Measurements from ENCODE around the gene EPB41L1.
A peak's percentile ranks its signal among the peaks of the same experiment; 100 is the strongest.

DNA sequence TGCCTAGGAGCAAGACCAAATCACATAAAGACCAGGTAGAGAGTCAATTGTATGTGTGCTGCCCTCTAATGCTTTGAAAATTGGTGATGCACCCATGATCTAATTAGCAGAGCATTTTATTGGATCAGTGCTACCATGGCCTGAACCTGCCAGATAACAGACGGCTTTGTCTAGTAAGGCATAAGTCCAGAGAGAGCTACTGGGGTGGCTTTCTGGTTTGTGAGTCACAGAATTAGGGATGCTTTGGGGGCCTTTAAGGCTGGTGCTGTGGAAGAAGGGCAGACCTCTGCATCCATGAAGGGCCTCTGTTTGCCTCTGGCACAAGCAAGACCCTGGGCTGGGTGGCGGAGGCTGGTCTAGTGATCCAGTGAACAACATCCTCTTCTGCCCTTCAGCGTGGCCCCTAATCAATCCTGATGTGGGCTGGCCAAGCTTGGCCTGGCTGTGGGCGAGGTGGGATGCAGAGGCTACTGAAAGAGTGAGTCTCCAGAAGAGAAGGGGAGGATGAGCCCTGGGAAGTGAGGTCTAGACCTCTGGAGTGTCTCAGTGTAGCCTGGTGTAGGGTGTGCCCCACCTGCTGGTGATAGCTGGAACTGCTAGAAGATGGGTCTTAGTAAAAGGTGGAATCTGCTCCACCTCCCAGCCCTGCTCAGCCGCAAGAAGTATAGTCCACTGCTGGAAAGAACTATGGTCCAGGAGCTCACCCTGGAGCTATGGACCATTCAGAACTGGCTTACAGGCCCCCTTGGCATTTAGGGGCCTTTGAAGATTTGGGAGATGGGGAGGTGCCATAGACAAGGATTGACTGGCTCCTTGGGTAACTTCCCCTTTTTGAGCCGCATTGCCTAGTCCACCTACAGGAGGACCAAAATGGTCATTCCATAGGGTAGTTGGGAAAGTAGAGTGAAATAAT is 45.1 kb downstream of the EPB41L1 start:
- TF ChIP-seq CREM (CRISPR knock-in tag; IDR thresholded peaks at IDR 0.05) (no peak), RELA (CRISPR knock-in tag; IDR thresholded peaks at IDR 0.05; ENCODE audit: borderline replicate concordance) (no peak), GABPB1 (CRISPR knock-in tag; IDR thresholded peaks at IDR 0.05) (no peak), TCF7 (CRISPR knock-in tag; IDR thresholded peaks at IDR 0.05; ENCODE audit: low read depth) (no peak), ATF1 (CRISPR knock-in tag; IDR thresholded peaks at IDR 0.05) (no peak), PRDM15 (CRISPR knock-in tag; IDR thresholded peaks at IDR 0.05) (no peak), ETV6 (CRISPR knock-in tag; IDR thresholded peaks at IDR 0.05) (no peak), KAT7 (CRISPR knock-in tag; IDR thresholded peaks at IDR 0.05; ENCODE audit: borderline replicate concordance) (no peak), USF1 (CRISPR knock-in tag; IDR thresholded peaks at IDR 0.05) (no peak), JUN (CRISPR knock-in tag; IDR thresholded peaks at IDR 0.05) (no peak)
- TF ChIP-seq, protein P1, sequence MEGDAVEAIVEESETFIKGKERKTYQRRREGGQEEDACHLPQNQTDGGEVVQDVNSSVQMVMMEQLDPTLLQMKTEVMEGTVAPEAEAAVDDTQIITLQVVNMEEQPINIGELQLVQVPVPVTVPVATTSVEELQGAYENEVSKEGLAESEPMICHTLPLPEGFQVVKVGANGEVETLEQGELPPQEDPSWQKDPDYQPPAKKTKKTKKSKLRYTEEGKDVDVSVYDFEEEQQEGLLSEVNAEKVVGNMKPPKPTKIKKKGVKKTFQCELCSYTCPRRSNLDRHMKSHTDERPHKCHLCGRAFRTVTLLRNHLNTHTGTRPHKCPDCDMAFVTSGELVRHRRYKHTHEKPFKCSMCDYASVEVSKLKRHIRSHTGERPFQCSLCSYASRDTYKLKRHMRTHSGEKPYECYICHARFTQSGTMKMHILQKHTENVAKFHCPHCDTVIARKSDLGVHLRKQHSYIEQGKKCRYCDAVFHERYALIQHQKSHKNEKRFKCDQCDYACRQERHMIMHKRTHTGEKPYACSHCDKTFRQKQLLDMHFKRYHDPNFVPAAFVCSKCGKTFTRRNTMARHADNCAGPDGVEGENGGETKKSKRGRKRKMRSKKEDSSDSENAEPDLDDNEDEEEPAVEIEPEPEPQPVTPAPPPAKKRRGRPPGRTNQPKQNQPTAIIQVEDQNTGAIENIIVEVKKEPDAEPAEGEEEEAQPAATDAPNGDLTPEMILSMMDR (IDR thresholded peaks at IDR 0.05): peak; percentile 86
- TF ChIP-seq, protein P2, sequence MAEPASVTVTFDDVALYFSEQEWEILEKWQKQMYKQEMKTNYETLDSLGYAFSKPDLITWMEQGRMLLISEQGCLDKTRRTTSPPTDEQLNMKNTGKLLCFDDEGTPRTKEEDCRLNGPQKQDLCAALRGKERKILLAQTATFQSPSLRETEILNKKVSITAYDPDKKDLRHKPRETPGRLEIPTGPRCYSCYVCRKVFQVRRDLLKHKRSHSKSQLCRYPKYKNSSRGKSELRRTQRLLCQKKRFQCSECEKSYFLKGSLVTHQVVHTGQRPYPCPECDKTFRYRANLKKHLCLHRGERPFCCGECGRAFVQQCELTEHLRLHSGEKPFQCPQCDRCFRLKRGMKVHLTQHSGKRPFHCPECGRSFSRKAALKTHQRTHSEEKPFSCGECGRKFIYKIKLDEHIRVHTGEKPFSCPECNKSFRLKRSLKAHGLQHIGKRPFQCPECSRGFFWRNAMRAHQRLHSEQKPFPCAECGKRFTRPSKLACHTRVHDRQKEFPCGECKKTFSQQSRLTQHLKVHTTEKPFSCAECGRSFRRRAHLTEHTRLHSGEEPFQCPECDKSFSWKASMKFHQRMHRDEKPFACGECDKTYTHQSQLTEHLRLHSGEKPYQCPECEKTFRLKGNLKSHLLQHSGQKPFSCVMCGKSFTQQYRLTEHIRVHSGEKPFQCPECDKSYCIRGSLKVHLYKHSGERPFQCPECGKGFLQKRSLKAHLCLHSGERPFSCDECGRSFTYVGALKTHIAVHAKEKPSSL (CRISPR knock-in tag; conservative IDR thresholded peaks at IDR 0.05): no peak
- TF ChIP-seq, protein P3, sequence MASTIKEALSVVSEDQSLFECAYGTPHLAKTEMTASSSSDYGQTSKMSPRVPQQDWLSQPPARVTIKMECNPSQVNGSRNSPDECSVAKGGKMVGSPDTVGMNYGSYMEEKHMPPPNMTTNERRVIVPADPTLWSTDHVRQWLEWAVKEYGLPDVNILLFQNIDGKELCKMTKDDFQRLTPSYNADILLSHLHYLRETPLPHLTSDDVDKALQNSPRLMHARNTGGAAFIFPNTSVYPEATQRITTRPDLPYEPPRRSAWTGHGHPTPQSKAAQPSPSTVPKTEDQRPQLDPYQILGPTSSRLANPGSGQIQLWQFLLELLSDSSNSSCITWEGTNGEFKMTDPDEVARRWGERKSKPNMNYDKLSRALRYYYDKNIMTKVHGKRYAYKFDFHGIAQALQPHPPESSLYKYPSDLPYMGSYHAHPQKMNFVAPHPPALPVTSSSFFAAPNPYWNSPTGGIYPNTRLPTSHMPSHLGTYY (CRISPR knock-in tag; IDR thresholded peaks at IDR 0.05): no peak
